Measurements from ENCODE around the gene SCAI.
"Not testable (repeated sequence)": the region's sequence is repeated elsewhere in the genome, so short reads cannot be mapped to it uniquely, and the experiment has no call there.

The SCAI gene

DNA sequence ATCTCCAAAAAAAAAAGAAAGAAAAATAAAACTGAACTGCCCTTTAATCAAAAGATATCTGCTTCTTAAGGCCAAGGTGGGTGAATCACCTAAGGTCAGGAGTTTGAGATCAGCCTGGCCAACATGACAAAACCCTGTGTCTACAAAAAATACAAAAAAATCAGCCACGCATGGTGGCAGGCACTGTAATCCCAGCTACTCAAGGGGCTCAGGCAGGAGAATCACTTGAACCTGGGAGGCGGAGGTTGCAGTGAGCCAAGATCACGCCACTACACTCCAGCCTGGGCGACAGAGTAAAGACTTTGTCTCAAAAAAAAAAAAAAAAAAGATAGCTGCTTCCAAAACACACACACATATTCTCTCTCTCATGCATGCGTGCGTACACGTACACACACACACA, 17.8 kb downstream of the SCAI start:
- H3K4me3 ChIP-seq (ENCODE audit: low read depth, low read length), result no peak overlapping the region
- no peak for DNase-seq (ENCODE audit: low read depth)
- TF ChIP-seq, protein P1, sequence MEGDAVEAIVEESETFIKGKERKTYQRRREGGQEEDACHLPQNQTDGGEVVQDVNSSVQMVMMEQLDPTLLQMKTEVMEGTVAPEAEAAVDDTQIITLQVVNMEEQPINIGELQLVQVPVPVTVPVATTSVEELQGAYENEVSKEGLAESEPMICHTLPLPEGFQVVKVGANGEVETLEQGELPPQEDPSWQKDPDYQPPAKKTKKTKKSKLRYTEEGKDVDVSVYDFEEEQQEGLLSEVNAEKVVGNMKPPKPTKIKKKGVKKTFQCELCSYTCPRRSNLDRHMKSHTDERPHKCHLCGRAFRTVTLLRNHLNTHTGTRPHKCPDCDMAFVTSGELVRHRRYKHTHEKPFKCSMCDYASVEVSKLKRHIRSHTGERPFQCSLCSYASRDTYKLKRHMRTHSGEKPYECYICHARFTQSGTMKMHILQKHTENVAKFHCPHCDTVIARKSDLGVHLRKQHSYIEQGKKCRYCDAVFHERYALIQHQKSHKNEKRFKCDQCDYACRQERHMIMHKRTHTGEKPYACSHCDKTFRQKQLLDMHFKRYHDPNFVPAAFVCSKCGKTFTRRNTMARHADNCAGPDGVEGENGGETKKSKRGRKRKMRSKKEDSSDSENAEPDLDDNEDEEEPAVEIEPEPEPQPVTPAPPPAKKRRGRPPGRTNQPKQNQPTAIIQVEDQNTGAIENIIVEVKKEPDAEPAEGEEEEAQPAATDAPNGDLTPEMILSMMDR (IDR thresholded peaks at IDR 0.05; ENCODE audit: insufficient read depth, low read depth, low read length, missing control alignments), result no peak

DNA sequence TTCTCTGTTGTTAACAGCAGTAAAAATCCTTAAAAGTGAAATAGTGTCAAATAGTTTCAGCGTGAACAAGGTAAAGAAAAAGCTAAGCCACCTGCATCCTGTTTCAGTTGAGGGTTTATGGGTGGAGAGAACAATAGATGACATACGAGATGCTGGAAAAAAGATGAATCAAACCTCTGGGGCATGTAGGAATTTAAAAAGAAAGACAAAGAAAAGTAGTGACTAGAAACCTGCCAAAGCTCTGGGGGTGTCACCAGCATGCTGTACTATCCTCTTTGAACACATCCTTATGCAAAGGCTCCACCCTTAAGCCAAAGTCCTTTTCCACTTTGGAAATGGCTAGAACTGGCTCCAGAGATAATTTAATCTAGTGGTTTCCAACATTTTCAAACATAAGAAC, 22.2 kb downstream of the SCAI start:
- DNase-seq (ENCODE audit: low read depth), result no peak
- no peak overlapping the region for H3K4me3 ChIP-seq (ENCODE audit: low read depth, low read length)
- TF ChIP-seq, protein P1 (IDR thresholded peaks at IDR 0.05; ENCODE audit: insufficient read depth, low read depth, low read length, missing control alignments), result no peak

DNA sequence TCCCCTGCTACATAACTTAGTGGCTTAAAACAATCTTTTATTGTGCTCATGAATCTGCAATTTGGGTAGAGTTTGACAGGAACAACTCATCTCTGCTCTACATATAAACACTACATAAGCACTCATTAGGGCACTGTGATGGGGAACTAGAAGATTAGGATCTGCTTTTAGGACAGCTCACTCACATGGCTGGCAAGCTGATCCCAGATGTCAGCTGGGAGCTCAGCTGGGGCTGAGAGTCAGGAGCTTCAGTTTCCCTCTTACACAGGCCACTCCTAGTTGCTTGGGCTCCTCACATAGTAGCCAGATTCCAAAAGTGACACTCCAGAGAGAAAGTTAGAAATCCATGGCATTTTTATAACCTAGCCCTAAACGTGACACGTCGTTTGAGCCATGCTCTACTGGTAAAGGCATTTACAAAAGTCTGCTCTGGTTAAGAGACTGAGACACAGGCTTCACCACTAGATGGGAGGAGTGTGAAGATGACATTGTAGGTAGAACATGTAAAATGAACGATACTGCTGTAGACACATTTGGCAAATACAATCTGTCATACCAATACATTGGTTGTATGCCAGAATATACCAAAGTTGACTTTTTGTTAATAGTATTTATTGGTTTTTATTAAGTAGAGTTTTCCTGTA, 23.6 kb downstream of the SCAI start:
- no peak overlapping the region for H3K4me3 ChIP-seq (ENCODE audit: low read depth, low read length)
- no peak for DNase-seq (ENCODE audit: low read depth)
- TF ChIP-seq, protein P1 (IDR thresholded peaks at IDR 0.05; ENCODE audit: insufficient read depth, low read depth, low read length, missing control alignments), result no peak

DNA sequence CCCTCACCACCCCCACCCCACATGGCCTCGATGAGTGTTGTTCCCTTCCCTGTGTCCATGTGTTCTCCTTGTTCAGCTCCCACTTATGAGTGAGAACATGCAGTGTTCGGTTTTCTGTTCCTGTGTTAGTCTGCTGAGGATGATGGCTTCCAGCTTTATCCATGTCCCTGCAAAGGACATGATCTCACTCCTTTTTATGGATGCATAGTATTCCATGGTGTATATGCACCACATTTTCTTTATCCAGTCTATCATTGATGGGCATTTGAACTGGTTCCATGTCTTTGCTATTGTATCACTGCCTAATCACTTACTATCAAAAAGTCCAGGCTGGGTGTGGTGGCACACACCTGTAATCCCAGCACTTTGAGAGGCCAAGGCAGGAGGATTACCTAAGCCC, 24.6 kb downstream of the SCAI start:
- DNase-seq (ENCODE audit: low read depth); H3K4me3 ChIP-seq (ENCODE audit: low read depth, low read length): not testable (repeated sequence)

DNA sequence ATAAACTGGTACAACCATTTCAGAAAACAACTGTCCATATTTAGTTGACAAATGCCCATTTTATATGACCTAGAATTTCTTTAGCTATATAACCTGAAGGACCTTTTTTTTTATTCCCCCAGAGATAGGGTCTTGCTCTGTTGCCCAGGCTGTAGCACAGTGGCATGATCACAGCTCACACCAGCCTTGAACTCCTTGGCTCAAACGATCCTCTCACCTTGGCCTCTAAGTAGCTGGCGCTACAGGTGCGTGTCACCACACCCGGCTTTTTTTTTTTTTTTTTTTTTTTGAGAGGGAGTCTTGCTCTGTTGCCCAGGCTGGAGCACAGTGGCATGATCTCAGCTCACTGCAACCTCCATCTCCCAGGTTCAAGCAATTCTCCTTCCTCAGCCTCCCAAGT, 28.8 kb downstream of the SCAI start:
- H3K4me3 ChIP-seq (ENCODE audit: low read depth, low read length); DNase-seq (ENCODE audit: low read depth): not testable (repeated sequence)

DNA sequence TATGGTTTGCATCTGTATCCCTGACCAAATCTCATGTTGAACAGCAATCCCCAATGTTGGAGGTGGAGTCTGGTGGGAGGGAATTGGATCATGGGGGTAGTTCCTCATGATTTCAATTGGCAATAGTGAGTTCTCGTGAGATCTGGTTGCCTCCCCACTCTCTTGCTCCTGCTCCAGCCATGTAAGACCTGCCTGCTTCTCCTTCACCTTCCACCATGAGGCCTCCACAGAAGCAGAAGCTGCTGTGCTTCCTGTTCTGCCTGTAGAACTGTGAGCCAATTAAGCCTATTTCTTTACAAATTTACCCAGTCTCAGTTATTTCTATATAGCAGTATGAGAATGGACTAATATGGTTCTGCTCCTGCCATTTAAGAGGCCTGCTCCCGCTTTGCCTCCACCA, 32.9 kb downstream of the SCAI start:
- TF ChIP-seq, protein P1 (IDR thresholded peaks at IDR 0.05; ENCODE audit: insufficient read depth, low read depth, low read length, missing control alignments), result no peak
- no peak for DNase-seq (ENCODE audit: low read depth)
- no peak overlapping the region for H3K4me3 ChIP-seq (ENCODE audit: low read depth, low read length)

DNA sequence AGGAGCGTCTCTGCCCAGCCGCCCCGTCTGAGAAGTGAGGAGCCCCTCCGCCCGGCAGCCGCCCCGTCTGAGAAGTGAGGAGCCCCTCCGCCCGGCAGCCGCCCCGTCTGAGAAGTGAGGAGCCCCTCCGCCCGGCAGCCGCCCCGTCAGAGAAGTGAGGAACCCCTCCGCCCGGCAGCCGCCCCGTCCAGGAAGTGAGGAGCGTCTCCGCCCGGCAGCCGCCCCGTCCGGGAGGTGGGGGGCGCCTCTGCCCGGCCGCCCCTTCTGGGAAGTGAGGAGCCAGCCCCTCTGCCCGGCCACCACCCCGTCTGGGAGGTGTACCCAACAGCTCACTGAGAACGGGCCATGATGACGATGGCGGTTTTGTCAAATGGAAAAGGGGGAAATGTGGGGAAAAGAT, 34.8 kb downstream of the SCAI start:
- not testable (repeated sequence) for H3K4me3 ChIP-seq (ENCODE audit: low read depth, low read length); DNase-seq (ENCODE audit: low read depth)

DNA sequence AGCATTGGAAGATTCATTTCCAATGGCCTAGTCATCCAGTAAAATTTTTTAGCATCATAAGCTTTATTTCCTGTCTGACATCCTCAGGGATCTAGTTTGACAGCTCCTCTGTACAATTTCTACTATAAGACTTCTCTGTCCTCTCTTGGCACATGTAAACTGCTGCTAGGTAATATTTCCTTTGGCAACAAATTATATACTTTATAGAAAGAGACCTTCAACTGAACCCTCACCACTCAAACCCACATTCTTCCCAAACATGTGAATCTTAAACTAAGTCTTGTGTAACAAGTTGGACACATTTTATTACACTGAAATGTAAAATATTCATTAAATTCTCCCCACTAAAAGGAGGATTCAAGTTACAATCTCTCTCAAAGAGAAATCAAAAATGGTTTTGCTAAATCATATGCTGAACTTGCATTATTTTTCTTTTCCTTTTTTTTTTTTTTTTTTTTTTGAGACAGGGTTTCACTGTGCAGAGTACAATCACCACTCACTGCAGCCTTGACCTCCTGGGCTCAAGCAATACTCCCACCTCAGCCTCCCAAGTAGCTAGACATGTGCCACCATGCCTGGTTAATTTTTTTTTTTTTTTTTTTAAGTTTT, 36.9 kb downstream of the SCAI start:
- no peak overlapping the region for H3K4me3 ChIP-seq (ENCODE audit: low read depth, low read length)
- DNase-seq (ENCODE audit: low read depth), result no peak
- TF ChIP-seq, protein P1 (IDR thresholded peaks at IDR 0.05; ENCODE audit: insufficient read depth, low read depth, low read length, missing control alignments), result no peak

All from GM12865 (cell line).